ENCODE results near the gene FER. TPM values are rescaled to one million over a fixed set of nuclear protein-coding genes. Genes with fewer than 3 reads are reported as not detected.

Gene FER
- total and polyA plus RNA-seq, 3 donors from 2014 or later = 17.5 to 40.4 (median 39.8) TPM

GRCh38 chr5:109080896-109081295 lies 333.2 kb downstream of the FER start:
- WGBS, 2 donors = 70 to 81% methylated on average over 3 of the region's 3 CpGs
- DNase-seq = no peak
- intact Hi-C loops (cut with DNase I; ENCODE audit: low total_unique reads) = no loop called here
- Histone ChIP-seq H3K4me1 (no peaks in the 10 kb centered on the region), H3K27ac (no peak overlapping the region), H3K27me3 (no peaks in the 10 kb centered on the region), H3K4me3 (no peak overlapping the region), H3K9me3 (no peaks in the 10 kb centered on the region), H3K36me3 (ENCODE audit: low read depth, missing control alignments) (no peaks in the 10 kb centered on the region)
- TF ChIP-seq POLR2A (IDR thresholded peaks at IDR 0.05) = no peak
- TF ChIP-seq, protein P1, sequence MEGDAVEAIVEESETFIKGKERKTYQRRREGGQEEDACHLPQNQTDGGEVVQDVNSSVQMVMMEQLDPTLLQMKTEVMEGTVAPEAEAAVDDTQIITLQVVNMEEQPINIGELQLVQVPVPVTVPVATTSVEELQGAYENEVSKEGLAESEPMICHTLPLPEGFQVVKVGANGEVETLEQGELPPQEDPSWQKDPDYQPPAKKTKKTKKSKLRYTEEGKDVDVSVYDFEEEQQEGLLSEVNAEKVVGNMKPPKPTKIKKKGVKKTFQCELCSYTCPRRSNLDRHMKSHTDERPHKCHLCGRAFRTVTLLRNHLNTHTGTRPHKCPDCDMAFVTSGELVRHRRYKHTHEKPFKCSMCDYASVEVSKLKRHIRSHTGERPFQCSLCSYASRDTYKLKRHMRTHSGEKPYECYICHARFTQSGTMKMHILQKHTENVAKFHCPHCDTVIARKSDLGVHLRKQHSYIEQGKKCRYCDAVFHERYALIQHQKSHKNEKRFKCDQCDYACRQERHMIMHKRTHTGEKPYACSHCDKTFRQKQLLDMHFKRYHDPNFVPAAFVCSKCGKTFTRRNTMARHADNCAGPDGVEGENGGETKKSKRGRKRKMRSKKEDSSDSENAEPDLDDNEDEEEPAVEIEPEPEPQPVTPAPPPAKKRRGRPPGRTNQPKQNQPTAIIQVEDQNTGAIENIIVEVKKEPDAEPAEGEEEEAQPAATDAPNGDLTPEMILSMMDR (IDR thresholded peaks at IDR 0.05) = no peak

DNA sequence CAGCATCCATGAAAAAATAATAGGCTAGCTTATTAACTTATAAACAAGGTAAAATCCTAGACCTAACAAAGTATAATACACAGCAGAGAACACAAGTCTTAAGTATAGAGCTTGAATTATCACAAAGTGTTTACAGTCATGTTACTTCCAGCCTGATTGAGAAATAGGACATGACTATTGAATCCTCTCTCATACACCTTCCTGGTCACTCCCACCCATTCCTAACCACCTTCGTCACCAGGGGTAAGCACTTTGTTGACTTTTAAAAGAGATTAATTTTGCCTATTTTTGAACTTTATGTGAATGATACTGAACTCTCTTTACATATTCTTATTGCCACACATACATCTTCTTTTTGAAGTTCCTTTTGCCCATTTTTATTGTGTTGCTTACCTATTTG lies 336.2 kb downstream of the FER start:
- no peaks in the 10 kb centered on the region for H3K27me3 ChIP-seq
- no peak overlapping the region for H3K27ac ChIP-seq
- DNase-seq = no peak
- H3K4me1 ChIP-seq = no peaks in the 10 kb centered on the region
- no peaks in the 10 kb centered on the region for H3K9me3 ChIP-seq
- intact Hi-C loops (cut with DNase I; ENCODE audit: low total_unique reads) = no loop called here
- no peaks in the 10 kb centered on the region for H3K36me3 ChIP-seq (ENCODE audit: low read depth, missing control alignments)
- H3K4me3 ChIP-seq = no peak overlapping the region
- 94 to 100% methylated on average over 1 of the region's 1 CpG for WGBS, 2 donors
- TF ChIP-seq POLR2A (IDR thresholded peaks at IDR 0.05) = no peak
- TF ChIP-seq, protein P1 (IDR thresholded peaks at IDR 0.05) = no peak

DNA sequence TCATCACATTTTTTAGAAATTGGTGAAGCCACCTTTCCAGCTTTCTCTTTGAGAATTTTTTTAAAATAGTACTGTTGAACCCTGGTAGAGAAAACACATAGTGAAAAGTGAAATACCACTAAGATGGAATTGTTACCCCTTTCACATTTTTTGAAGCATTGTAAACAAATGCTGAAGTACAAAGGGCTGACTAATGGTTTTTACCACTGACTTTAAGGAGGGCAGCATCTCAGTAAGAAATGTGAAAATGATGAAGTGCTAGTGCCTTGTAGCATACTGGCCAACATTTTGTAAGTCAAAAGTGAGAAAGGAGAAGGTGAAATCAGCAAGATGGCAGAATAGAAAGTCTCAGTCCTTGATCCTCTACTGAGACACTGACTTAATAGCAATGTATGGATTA lies 341.5 kb downstream of the FER start:
- no peaks in the 10 kb centered on the region for H3K4me1 ChIP-seq
- no peaks in the 10 kb centered on the region for H3K36me3 ChIP-seq (ENCODE audit: low read depth, missing control alignments)
- no peak overlapping the region for H3K27ac ChIP-seq
- DNase-seq = no peak
- intact Hi-C loops (cut with DNase I; ENCODE audit: low total_unique reads) = no loop called here
- TF ChIP-seq, protein P1 (IDR thresholded peaks at IDR 0.05) = no peak
- TF ChIP-seq POLR2A (IDR thresholded peaks at IDR 0.05) = no peak
- H3K27me3 ChIP-seq = no peaks in the 10 kb centered on the region
- no peaks in the 10 kb centered on the region for H3K9me3 ChIP-seq
- H3K4me3 ChIP-seq = no peak overlapping the region

GRCh38 chr5:109099081-109099480 lies 351.4 kb downstream of the FER start:
- TF ChIP-seq, protein P1 (IDR thresholded peaks at IDR 0.05) = no peak
- TF ChIP-seq POLR2A (IDR thresholded peaks at IDR 0.05) = no peak
- intact Hi-C loops (cut with DNase I; ENCODE audit: low total_unique reads) = no loop called here
- H3K4me3 ChIP-seq = no peak overlapping the region
- no peaks in the 10 kb centered on the region for H3K4me1 ChIP-seq
- no peak for DNase-seq
- no peaks in the 10 kb centered on the region for H3K36me3 ChIP-seq (ENCODE audit: low read depth, missing control alignments)
- no peak overlapping the region for H3K27ac ChIP-seq
- no peaks in the 10 kb centered on the region for H3K9me3 ChIP-seq
- H3K27me3 ChIP-seq = no peaks in the 10 kb centered on the region
- 51 to 98% methylated on average over 1 of the region's 1 CpG for WGBS, 2 donors

GRCh38 chr5:109100971-109101370 lies 353.3 kb downstream of the FER start:
- no peak overlapping the region for H3K27ac ChIP-seq
- no peaks in the 10 kb centered on the region for H3K27me3 ChIP-seq
- DNase-seq = no peak
- H3K9me3 ChIP-seq = no peaks in the 10 kb centered on the region
- no peak overlapping the region for H3K4me3 ChIP-seq
- no peak for TF ChIP-seq POLR2A (IDR thresholded peaks at IDR 0.05)
- TF ChIP-seq, protein P1 (IDR thresholded peaks at IDR 0.05) = no peak
- no peaks in the 10 kb centered on the region for H3K4me1 ChIP-seq
- intact Hi-C loops (cut with DNase I; ENCODE audit: low total_unique reads) = no loop called here
- WGBS, 2 donors = 89 to 95% methylated on average over 2 of the region's 2 CpGs
- H3K36me3 ChIP-seq (ENCODE audit: low read depth, missing control alignments) = no peaks in the 10 kb centered on the region
